ENCODE results near the gene RTN4IP1. TPM values are rescaled to one million over a fixed set of nuclear protein-coding genes. Genes with fewer than 3 reads are reported as not detected.

Gene RTN4IP1
- polyA plus RNA-seq, 1 experiment, result 3.1 TPM

DNA sequence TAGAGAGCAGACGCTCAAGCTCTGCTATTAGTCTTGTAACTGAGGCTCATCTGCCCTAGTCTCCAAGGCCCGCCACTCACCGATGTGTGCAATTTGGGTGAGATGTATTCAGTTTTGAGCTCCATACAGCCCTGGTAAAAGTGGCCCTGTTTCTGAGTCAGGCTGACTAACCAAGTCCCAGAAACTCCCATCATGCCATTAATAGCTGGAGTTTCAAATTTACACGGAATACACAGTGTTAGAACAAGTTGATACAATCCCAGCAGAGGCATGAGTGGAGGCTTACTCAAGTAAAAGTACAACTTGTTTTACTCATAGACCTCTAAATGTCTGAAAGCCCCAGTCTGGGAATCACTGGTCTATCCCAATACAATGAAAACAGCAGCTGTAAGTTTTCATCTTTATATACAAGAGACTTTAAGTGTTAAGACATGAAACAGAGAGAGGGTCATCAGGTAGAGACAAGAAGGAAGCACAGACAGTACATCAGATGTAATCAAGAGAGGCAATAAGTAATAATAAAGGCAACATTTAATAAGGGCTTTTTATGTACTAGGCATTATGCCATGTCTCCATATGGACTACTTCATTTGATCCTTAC is 42.4 kb downstream of the RTN4IP1 start:
- Histone ChIP-seq H3K27me3 (ENCODE audit: control insufficient read depth, insufficient read depth, low read length) (no peaks in the 10 kb centered on the region), H3K4me3 (ENCODE audit: low read depth, low read length) (no peak overlapping the region), H3K36me3 (ENCODE audit: control insufficient read depth, insufficient read depth, low read length) (no peaks in the 10 kb centered on the region)
- no peak for TF ChIP-seq CTCF (IDR thresholded peaks at IDR 0.05; ENCODE audit: insufficient read depth, low read depth, low read length)
- ChIA-PET CTCF (interaction anchor here (1.3 to 1.5 kb wide), 3 partner anchors 16 to 393 kb away, joined by 3 to 5 read pairs (median 3); no protein-coding TSS in a partner anchor), POLR2A (no interaction called here)
- DNase-seq (ENCODE audit: low read depth), result no peak

- Histone ChIP-seq H3K4me3 (ENCODE audit: low read depth, low read length) (no peak overlapping the region), H3K36me3 (ENCODE audit: control insufficient read depth, insufficient read depth, low read length) (no peaks in the 10 kb centered on the region), H3K27me3 (ENCODE audit: control insufficient read depth, insufficient read depth, low read length) (no peaks in the 10 kb centered on the region)
- DNase-seq (ENCODE audit: low read depth), result no peak
- ChIA-PET POLR2A (no interaction called here), CTCF (interaction anchor here (2.2 kb wide), 1 partner anchor 11 kb away, joined by 4 read pairs; no protein-coding TSS in a partner anchor)
- no peak for TF ChIP-seq CTCF (IDR thresholded peaks at IDR 0.05; ENCODE audit: insufficient read depth, low read depth, low read length)
Measured at GRCh38 chr6:106581468-106581867, 47.8 kb downstream of the RTN4IP1 start.

DNA sequence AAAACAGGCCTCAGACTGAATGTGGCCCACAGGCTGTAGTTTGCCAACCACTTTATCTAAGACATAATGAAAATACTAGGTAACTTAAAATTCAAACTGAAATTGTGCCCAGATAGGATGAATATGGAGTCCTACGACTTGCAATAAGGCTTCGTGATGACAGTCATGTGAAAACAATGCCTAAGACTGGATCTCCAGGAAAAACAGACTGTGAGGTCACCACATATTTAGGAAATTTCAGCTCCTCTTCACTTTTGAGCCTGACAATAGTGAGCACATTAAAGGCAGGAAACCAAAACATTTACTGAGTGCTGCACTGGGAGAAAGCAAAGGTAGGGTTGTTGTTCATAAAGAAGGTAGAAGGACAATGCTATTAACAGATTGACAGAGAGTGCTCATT is 50.0 kb downstream of the RTN4IP1 start:
- H3K36me3 ChIP-seq (ENCODE audit: control insufficient read depth, insufficient read depth, low read length), result no peaks in the 10 kb centered on the region
- ChIA-PET POLR2A (no interaction called here), CTCF (interaction anchor here (1.2 kb wide), 1 partner anchor 134 kb away, joined by 3 read pairs; no protein-coding TSS in a partner anchor)
- TF ChIP-seq CTCF (IDR thresholded peaks at IDR 0.05; ENCODE audit: insufficient read depth, low read depth, low read length), result no peak
- no peak for DNase-seq (ENCODE audit: low read depth)
- H3K4me3 ChIP-seq (ENCODE audit: low read depth, low read length), result no peak overlapping the region
- H3K27me3 ChIP-seq (ENCODE audit: control insufficient read depth, insufficient read depth, low read length), result no peaks in the 10 kb centered on the region

- CTCF ChIA-PET, result interaction anchor here (1.1 to 15.8 kb wide), 6 partner anchors 13 to 423 kb away, joined by 3 to 308 read pairs (median 4); no protein-coding TSS in a partner anchor
Measured at GRCh38 chr6:106574741-106575458, 54.4 kb downstream of the RTN4IP1 start.

More at GRCh38 chr6:106574741-106575458, 54.4 kb downstream of the RTN4IP1 start:
- H3K4me3 ChIP-seq (ENCODE audit: low read depth, low read length), result no peak overlapping the region
- H3K36me3 ChIP-seq (ENCODE audit: control insufficient read depth, insufficient read depth, low read length), result no peaks in the 10 kb centered on the region
- H3K27me3 ChIP-seq (ENCODE audit: control insufficient read depth, insufficient read depth, low read length), result no peaks in the 10 kb centered on the region; the same call in 1 of the 2 replicates
- POLR2A ChIA-PET, result interaction anchor here (0.6 kb wide), 1 partner anchor 44 kb away, joined by 3 read pairs; no protein-coding TSS in a partner anchor
- no peak for TF ChIP-seq CTCF (IDR thresholded peaks at IDR 0.05; ENCODE audit: insufficient read depth, low read depth, low read length)
- no peak for DNase-seq (ENCODE audit: low read depth)

Data from BJ (cell line).